OCI-M1 (cell line): ENCODE data around the gene MYEOV.

Source experiments
- DNase-seq: peaks from one replicate; lab custom pipeline; 2025; lab: John Stamatoyannopoulos, UW

MYEOV gene

DNA sequence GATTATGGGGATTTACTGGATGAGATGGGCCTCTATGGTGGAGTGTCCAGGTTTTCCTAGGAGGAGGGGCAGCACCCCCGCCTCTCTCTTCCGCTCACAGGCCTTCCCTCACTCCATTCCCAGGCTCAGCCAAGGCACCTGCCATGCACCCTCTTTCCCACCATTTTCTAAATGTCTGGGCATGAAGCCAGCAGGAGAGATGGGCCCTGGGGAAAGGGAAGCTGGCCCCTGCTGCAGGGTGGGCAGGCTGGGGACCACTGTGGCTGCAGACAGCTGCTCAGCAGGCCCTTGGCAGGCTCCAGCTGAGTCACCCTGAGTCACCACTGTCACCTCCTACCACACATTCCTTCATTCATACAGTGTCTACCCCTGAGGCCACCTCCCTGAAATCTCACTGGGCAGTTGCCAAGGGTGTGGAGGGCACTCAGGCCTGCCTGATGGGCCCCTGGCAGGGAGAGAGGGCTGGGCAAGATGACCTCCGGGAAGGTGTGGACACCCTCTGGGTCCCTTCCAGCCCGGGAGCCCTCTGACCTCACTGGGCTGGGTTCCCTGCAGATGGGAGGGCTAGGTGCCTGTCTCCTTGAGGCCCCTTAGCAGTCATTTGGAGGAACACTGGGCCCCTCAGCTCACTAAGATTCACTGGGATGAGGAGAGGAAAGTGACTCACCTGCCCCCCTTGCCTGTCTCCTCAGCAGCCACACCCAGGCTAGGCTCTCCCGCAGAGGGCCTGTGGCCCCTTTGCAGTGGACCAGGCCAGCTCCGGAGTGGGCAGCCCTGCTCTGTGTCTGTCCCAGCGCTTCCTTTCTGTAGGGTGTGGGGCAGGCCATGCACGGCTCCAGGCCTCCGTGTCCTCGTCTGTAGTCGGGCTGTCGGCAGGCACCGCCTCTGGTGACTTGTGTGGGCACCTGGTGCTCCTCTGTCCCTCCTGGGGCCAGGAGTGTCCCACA, 7.8 kb downstream of the MYEOV start:
- peak; percentile 74 for DNase-seq

DNA sequence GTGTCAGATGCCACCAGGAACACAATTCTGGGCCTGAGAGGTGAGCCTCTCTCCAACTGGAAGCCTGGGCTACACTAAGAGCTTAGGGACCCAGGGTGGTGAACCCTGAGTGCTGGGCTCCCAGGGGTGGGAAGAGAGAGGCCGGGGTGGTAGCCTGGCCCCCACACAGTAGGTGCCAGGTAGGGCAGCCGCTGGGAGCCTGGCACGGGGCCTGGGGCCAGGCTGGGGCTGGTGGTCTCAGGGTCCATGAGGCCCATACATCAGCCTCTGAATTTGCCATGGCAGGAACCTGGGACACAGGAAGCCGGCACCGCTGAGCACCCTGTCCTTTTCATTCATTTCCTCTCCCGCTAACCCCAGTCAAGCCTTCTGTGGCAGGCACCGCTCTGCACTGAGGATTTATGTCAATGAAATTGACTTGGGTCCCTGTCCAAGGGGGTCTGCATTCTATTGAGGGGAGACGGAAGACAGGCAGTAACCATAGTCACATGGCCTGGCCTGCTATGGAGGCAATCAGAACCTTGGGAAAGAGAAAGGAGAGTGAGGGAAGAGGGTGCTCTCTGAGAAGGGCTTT, 8.6 kb downstream of the MYEOV start:
- DNase-seq: no peak

DNA sequence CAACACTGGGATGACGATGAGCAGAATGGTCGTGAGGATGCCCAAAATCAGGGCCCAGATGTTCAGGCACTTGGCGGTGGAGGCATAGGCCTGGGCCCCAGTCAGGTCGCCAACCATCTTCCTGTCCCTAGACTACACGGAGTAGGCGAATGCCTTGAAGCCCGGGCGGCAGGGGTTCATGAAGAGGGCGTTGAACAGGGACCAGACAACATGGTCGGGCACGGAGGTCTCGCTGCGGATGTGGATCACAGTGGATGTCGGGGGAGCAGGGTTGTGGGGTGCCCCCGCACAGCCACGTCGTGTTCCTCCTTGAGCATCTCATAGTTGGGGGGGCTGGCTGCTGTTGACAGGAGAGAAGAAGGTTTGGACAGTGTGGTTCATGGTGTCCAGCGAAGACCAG, 9.5 kb downstream of the MYEOV start:
- no peak for DNase-seq

DNA sequence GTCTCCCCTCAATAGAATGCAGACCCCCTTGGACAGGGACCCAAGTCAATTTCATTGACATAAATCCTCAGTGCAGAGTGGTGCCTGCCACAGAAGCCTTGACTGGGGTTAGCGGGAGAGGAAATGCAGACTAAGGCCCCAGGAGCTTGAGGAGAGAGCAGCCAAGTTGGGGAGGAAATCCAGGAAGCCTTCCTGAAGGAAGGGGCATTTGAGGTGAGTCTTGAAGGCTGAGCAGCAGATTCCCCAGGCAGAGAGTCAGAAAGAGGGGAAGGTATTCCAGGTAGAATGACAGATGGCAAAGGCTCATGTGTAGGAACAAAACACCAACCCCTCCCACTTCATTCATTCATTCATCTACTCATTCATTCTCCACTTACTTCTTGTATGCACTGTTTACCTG, 10.3 kb downstream of the MYEOV start:
- no peak for DNase-seq

DNA sequence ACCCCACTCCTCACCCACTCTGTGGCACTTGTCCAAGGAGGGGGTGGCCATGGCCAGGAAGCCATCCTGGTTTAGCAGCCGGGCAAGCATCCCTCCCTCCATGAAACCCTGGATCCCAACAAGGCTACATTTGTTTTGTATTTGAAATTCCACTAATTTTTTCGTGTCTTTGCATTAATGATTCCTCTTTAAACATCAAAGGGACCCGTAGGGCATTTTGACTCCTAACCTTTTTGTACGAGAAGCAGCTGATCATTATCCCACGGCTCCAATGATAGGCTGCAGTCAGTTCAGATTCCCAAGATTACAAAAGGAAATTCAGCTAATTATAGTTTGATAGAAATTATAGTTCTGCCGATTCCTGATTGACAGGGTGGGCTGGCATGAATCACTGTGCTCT, 10.7 kb downstream of the MYEOV start:
- no peak for DNase-seq

DNA sequence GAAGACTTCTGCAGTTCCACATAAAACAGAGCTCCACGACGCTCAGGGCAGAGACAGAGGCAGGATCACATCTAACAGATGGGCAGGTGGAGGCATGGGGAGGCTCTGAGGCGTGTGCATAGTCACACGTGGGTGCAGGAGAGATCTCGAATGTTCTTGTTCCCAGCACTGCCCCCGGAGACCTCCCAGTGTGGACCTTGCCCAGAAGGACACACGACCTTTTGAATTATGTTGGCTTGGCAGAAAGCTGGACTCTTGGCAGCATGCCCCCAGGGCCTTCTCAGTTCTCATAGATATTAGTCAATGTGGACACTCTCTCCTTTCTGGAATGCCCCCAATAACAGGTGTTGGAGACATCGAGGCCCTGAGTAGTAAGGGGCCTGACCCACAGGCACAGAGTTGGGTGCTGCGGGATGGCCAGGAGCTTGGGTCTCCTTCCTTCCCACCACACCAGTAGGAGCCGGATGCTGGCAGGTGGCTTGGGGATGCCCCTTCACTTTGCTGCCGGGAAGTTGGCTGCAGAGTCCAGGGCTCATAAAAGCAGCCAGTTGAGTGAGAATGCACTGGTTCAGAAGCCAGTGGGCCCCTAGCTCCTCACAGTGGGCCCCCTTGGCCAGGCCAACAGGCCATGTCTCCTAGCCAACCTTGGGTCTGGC, 12.1 kb downstream of the MYEOV start:
- DNase-seq: no peak

DNA sequence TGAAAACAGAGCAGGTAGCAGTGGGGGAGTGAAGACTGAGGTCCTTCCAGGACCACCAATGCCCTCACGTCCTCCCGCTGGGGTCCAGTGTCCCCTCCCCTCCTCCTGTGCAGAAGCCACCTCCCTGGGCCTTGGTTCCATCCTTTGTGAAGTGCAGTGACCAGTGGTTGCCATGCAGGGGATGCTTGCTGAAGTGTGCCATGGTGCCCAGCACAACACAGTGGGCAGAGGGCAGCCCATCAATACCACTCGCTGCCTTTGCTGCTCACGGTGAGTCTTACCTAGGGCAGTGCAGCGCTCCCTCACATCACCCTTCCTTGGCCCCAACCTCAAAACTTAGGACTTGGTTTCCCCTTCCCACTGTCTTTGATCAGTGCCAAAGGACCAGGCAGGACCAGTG, 12.9 kb downstream of the MYEOV start:
- DNase-seq: no peak

DNA sequence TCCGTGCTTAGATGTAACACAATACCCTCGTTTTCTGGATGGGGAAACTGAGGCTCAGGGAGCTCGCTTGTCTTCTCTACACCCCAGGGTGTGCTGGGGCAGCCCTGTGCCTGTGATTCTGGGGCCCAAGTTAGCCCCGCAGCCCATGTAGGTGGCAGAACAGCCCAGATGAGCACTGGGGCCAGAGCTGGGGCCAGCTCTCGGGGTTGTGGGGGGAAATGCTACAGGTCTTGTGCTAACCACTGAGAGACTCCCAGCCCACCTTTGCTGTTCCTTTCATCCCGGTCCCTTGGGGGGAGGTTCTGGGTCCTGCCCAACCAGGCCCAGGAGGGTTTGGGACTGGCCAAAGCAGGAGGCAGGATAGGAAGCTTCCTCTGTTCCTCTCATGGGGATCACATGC, 13.5 kb downstream of the MYEOV start:
- DNase-seq: no peak

DNA sequence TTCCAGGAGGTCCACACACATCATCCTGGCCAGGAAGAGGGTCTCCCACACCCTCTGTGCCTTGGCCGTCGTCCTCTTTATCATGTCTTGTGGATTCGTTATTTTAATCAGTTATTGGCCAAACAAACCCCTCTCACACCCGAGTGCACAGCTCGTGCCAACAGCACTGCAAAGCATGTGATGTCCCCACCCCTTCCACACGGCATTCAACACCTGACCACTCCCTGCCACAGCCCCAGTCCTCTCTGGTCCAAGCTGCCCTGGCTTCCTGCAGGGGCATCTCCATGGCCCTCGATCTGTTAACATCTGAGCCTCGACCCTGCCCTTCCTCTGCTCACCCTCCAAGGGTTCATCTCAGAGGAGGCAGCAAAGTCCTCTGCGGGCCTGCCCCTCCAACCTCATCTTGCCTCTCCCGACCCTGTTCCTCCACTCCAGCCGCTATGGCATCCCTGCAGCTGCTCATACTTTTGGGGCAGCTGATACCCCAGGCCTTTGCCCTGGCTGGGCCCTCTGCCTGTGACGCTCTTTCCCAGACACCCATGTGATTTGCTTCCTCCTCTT, 14.0 kb downstream of the MYEOV start:
- DNase-seq: no peak

DNA sequence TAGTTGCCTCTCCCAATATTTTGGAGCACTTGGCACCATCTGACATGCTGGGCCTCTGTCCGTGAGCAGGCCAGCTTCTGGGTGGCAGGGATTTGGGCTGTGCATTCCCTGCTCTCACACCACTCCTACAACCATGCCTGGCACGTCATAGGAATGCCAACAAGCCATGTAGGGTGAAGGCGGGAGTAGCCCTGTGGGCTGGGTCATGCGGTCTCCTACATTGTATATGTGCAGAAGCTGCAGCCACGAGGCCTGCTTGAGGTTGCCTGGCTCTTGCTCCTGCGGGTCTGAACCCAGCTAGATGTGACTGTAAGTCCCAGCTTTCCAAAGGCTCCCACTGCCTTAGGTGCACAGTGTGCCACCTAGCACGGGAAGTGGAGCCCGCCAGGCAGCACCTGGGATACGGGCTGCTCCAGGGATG, 14.5 kb downstream of the MYEOV start:
- no peak for DNase-seq

DNA sequence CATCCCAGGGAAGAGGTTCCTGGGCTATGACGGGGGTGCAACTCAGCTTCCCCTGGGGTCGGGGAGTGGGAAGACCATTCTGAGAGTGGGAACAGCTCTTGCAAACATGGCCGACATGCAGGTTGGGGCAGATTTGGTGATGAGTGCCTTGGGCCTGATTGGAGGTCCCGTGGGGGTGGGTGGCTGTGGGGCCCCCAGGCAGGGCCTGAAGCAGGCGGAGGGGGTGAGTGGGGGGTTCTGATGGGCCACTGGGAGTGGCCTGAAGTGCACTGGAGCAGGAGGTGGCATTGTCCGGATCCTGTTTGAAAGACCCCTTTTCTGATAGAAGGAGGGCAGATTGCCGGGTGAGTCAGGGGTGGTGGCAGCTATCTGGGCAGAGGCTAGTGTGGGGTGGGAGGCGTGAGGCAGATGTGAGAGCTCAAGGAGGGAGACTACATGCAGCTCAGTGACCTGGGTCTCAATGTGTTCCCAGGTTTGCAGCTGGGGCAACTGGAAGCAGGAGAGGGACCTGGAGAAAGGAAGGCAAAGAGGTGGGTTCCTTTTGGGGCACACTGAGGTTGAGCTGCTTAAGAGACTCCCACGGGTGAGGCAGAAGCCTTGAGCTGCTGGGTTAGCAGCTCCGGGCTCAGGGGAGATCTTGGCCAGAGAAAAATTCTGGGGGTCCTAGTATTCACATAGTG, 15.1 kb downstream of the MYEOV start:
- DNase-seq: no peak

DNA sequence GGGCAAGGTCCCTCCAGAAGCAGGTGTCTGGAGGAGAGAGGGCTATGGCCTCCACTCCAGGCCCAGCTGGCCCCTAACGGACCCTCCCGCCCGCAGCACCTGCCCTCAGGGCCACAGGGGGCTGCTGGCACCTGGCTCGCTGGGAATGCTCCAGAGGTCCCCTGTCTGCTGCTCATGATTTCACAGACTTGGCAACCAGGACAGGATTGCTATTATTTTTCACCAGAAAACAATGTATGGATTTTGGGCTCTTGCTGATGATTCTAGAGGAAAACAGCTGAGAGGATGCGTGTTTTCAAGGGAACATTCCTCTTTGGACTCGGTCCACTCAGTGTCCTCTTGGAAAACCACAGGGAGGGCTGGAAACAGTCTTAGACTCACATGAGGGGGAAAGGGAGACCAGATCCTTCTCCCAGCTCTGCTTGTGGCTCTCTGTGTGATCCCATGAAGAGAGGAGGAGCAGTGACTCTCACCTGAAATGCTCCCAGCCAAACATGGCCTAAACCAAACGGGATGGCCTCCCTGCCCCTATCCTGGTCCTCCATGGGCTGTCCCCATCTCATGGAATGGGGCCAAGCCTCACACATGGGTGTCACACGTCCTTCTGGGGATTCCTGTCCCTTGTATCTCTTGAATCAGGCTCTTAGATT, 15.8 kb downstream of the MYEOV start:
- DNase-seq: no peak

DNA sequence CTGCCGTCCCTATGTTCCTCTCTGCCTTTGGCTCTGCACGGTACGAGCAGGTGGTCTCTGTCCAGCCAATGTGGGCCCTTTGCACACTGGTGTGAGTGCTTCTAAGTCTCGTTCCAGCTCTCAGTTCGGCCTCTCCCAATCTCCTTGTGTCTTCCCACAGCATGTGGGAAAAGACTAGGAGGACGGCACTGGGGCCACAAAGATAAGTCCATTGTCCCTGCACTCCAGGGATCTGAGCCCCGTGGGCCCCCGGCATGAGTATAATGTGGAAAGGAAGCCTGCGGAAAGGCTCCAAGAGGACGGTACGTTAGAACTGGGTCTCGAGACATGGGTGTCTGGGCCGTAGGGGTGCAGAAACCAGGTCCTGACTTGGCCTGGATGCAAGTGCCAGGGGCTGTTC, 16.4 kb downstream of the MYEOV start:
- no peak for DNase-seq

DNA sequence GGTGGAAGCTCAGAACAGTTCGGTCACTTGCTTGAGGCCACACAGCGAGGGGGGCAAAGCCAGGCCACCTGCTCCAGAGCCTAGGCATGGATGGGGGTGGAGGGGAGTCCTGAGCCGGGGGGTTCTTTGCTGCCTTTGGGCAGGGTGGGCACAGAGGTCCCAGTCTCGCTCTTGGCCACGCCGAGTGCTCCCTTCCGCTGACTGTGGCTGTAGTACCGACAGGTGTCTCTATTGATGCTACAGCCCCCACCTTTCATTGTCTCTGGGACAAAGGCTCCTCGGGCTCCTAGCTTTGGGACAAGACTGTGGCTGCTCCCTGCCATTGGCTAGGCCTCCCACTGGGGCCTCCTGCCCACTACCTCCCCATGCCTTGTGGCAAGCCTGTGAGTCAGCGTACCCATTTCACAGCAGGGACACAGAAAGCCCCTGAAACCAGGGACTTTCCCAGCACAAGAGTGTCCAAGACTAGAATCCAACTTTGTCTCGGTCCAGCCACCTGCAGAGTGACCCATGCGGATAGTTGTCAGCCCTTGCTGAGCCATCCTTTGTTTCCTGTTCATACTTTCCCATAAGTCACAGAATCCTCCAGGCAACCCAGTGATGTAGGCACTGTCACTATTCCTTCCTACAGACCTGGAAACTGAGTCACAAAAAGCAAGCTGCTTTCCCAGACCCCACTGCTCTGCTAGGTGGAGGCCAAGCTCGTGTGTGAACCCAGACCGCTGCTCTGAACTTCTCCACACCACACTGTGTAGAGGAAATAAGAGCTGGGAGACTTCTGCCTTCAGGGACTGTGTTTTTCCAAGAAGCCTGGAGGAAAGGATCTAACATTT, 17.2 kb downstream of the MYEOV start:
- no peak for DNase-seq

DNA sequence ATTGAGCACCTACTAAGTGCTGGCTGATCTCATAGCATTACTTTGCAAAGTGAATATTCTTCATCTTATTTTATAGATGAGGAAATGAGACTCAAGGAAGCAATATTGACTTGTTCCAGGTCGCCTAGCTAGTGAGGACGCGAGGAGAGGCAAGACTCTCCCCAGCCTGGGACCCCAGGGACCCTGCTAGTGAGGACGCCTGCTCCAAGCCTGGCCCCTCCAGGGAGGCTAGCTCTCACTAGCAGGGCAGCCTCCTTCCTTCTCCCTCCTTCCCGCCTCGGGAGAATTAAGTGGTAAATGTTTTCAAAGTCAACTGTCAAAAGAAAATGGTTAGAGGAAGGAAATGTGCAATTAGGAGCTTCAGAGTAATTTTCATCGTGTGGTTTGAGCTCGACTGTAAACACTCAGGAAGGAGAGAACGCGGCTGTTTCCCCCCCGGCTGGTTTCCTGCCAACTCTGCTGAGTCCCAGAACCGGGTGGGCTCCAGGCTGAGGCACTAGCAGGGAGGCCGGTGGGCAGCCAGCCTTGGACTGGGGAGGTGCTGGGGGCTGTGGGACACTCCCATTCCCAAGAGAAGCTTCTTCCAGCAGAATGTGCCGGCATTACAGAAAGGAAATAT, 17.9 kb downstream of the MYEOV start:
- DNase-seq: no peak

DNA sequence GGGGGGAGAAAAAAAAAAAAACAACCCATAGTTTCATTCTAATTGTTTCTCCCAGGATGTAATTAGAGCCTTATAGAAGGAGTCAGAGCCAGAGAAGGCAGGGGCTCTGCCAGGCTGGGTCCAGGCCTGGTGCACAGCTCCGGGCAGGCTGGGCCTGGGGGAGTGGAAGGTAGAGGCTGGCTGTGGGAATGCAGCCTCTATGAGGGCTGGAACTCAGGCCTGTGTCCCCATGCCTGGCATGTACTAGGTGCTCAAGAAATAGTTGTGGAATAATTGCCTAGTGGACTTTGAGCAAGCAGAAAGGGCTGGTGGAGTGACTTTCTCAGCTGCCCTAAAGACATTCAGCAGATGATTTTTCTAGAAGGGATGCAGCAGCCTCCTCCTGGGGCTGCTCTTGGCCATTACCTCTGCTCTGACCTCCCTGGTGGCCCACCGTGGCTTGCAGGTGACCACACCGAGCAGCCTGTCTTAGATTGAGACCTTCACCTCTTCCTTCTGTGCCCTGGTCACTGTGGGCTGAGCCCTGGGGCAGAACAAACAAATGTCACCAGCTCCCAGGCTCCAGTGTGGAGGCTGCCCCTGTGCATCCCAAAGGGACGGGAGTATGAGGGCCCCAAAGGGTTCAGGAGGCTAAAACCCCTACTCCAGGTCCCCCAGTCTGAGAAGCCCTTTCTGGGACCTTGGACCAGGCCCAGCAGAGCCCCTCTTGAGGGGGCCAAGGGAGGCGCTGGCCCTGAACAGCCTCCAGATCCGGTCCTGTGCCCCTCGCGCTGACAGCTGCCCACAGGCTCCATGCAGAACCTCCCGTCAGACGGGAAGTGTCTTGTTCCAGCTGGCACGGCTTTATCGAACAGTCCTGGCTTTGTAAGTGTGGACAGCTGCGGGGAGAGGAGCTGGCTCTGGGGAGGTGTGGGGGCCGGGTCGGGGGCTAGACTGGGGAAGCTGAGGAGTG, 18.8 kb downstream of the MYEOV start:
- no peak for DNase-seq

DNA sequence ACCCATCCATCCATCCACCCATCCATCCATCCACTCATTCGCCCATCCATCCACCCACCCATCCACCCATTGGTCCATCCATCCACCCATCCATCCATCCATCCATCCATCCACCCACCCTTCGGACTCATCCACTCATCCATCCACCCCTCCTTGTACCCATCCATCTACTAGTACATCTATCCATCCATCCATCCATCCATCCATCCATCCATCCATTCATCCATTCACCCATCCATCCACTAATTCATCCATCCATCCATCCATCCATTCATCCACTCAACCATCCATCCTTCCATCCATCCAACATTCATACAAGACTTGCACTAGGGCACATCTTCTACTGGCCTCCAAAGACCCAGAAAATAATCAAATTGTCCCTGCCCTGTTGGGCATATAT, 20.0 kb downstream of the MYEOV start:
- no peak for DNase-seq

DNA sequence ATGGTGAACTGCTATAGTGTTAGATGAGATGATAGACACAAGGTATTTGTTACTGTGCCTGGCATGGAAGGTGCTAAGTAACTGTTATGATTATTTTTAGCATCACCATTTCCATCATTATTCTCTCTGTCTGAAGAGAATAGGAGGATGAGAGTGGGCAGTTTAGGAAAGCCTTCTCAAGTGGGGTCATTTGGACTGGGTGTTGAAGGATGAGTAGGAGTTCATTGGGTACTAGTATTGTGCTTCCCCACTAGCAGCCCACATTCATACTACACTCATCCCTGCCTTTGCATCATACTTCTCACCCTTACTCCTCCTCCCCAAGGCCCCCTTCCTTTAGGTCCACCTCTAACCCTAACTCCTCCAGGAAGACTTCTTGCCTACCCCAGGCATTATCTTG, 20.6 kb downstream of the MYEOV start:
- no peak for DNase-seq

DNA sequence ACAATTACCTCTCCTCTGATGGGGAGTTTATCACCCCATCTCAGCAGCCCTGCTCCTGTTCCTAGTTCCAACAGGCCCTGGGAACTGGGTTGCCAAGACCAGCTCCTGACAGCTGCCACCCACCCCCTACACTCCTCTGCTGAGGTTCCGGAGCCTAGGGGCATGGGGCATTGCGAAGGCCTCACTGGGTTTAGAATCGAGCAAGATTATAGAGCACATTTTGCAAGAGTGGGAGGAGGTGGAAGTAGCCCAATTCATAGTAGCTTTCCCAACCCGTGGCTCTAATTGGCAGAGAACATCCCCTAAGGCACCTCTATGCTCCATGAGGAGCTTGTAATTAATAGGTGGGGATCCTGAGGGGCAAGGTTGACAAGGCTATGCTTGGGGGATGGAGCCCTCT, 23.0 kb downstream of the MYEOV start:
- DNase-seq: no peak
